ENCODE measurements around the gene TTYH3.
"Not testable (repeated sequence)": the region's sequence is repeated elsewhere in the genome, so short reads cannot be mapped to it uniquely, and the experiment has no call there.

Gene TTYH3

DNA sequence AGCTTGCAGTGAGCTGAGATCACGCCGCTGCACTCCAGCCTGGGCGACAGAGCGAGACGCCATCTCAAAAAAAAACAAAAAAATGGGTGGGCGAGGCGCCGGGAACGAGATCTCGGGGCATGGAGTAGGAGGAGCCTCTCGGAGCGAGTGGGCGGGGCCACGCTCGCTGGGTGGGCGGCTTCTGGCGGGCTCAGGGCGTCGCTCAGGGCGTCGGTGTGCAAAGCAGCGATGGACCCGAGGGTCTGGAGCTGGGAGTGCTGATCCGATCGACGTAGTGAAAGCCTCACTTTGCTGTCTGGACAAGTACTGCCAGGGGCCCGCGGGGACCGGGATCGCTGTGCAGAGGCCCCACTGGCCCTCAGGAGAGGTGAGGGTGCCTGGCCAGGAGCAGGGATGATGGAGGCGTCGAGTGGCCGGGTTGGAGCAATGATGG, 33.6 kb downstream of the TTYH3 start:
- no peak for DNase-seq (ENCODE audit: low spot score)

DNA sequence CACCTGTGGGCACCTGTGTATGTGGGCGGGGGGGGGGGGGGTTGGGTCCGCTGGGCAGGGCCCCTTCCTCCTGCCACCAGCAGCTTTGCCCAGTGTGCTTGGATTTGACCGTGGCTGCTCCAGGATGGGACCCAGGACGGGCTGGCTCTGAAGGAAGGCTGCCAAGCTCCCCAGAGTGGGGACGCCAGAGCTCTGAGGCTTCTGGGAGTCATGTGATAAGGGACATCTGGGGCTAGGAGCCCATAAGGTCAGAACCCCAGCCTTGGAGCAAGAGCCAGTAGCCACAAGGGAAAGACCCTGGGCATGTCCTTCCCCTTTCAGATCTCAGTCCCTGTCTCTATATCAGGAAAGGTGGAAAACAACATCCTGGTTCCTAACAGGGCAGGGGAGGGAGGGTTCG, 34.4 kb downstream of the TTYH3 start:
- DNase-seq (ENCODE audit: low spot score), result no peak

DNA sequence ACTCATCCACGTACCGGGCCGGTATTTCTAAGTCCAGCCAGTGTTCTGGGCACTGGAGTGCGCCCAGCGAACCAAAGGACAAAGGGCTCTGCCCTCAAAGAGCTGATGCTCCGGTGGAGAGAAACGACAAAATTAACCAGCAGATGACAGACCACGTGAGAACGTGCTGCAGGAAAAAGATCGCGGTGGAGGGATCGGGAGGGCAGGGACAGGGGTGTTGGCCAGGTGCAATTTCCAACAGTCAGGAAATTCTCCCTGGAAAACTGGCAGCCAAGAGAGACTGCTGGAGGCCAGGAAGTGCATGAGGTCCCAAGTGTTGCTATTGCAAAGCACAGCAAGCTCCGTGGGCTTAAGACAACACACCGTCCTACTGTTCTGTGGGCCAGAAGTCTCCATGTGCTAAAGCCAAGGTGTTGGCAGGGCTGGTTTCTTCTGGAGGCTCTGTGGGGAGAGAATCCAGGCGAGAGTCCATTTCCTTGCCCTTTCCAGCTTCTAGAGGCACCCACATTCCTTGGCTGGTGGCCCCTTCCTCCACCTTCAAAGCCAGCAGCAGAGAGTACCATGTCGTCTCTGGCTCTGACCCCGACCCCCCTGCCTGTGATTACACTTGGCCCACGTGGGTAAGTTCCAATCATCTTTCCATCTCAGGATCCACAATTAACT, 34.9 kb downstream of the TTYH3 start:
- no peak for DNase-seq (ENCODE audit: low spot score)

DNA sequence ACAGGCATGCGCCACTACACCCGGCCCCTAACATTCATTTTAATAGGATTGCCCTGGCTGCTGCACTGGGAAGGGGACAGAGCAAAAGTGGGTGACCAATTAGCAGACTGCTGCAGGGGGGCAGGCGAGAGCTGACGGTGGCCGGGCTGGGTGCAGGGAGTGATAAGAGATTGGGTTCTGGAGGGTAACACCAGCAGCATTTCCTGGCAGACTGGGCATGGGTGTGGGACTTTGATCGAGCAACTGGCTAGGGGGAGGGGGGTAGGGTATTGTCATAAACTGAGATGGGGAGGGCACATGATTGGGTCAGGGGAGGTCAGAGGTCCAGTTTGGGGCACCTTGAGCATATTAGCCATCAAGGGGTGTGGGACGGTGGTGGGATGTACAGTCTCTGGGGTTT, 36.1 kb downstream of the TTYH3 start:
- no peak for DNase-seq (ENCODE audit: low spot score)

DNA sequence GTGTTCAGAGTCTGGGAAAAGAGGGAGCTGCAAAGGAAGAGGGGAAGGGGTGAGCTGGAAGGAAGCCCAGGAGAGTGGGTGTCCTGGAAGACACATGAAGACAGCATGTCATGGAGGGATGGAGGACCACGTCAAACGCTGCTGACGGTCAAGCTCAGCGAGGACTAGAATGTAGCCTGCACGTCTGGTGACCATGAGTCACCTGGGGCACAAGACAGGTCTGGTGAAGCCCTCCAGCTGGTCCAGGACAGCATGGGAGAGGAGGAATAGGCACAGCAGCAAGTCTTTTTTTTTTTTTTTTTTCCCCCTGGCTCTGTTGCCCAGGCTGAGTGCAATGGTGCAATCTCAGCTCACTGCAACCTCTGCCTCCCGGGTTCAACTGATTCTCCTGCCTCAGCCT, 36.6 kb downstream of the TTYH3 start:
- DNase-seq (ENCODE audit: low spot score), result peak; percentile 43

DNA sequence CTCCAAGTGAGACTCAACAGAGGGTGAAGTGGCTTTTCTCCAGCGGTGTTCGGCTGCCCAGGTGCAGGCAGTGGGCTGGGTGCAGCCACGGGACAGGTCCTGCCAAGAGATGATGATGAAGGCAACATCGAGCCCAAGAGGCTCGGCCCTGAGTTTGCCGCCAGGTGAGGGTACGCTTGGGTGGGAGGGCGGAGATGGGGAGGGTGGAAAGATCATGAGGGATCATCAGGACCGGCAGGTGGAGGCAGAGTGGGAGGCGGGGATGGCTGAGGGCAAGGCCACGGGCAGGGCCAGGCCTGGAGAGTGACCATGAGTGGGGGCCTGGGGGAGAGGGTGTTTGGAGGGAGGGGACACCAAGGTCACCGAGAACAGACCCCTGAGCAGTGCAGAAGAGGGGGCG, 38.4 kb downstream of the TTYH3 start:
- DNase-seq (ENCODE audit: low spot score), result no peak

DNA sequence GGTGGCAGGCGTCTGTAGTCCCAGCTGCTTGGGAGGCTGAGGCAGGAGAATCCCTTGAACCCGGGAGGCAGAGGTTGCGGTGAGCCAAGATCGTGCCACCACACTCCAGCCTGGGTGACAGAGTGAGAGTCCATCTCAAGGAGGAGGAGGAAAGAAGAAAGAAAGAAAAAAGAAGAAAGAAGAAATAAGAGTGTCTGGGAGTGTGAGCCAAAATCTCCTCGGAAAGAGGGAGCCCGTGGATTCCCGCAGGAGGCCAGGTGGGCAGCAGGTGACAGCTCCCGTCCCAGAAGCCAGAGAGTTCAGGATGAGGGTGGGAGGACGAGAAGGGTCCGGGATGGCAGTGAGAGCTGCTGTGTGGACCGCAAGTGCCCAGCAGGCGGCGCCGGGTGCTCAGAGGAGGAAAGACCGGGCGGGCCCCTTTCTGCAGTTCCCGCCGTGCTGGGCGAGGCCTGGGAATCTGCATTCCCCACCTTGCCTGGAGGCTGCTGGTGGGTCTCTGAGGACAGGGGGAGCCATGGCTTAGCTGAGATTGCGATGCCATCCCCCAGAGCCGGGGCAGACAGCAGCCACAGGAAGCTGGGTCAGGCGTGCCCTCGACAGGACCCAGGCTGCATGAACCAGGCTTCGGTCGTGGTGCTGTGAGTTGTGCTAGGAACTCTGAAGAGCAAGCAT, 39.1 kb downstream of the TTYH3 start:
- DNase-seq (ENCODE audit: low spot score), result peak; percentile 83

DNA sequence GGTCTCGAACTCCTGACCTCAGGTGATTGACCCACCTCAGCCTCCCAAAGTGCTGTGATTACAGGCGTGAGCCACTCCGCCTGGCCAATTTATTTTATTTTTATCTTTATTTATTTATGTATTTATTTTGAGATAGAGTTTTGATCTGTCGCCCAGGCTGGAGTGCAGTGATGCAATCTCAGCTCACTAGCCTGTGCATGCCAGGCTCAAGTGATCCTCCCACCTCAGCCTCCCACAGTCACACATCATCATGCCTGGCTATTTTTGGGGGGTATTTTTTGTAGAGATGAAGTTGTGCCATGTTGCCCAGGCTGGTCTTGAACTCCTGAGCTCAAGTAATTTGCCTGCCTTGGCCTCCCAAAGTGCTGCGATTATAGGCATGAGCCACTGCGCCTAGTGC, 41.4 kb downstream of the TTYH3 start:
- DNase-seq (ENCODE audit: low spot score), result not testable (repeated sequence)

DNA sequence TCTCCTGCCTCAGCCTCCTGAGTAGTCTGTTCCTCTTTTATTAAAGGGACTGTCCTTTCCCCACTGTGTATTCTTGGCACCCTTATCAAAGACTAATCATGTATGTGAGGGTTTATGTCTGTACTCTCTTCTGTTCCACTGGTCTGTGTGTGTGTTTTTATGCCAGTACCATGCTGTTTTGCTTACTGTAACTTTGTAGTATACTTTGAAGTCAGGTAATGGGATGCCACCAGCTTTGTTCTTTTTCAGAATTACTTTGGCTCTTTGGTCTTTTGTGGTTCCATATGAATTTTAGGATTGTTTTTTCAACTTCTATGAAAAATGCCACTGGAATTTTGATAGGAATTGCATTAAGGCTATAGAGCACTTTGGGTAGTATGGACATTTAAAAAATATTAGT, 42.1 kb downstream of the TTYH3 start:
- DNase-seq (ENCODE audit: low spot score), result no peak

DNA sequence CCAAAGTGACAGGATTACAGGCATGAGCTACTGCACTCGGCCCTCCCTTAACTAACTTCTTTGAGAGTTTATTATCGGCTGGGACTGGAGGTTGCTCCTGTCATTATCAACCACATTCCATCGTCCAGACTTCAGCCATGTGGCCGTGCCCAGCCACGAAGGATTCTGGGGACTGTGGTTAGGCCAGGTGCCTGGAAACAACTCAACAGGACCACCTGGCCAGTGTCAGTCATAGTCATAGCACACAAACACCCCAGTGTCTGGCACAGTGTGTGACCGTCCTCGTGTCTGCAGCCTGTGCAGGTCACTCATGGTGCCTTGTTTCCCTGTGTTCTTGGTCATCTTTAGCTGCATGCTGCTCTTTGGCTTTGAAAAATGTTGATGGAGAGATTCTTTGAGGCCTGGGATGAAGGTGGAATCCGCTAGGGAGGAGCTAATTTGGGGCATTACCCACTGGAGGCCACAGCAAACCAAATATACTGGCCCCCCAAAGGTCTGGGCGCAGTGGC, 43.5 kb downstream of the TTYH3 start:
- no peak for DNase-seq (ENCODE audit: low spot score)

DNA sequence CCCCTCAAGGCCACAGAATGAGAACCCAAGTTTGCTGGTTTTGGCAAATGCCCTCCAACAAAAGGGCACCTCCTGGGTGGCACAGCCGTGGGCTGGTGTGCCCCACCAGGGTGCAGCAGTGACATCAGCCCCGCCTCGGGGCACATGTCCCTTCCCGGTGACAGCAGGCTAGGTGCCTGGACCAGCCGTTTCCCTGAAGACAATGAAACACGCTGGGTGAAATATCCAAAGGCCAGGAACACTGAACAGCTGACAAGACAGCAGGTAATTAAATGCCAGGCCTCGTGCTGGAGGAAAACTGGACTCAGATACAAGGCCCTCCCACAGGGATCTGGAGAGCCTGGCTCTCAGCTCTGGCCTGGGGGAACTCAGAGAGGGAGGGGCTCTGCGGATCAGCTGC, 44.8 kb downstream of the TTYH3 start:
- DNase-seq (ENCODE audit: low spot score), result not testable (repeated sequence)

DNA sequence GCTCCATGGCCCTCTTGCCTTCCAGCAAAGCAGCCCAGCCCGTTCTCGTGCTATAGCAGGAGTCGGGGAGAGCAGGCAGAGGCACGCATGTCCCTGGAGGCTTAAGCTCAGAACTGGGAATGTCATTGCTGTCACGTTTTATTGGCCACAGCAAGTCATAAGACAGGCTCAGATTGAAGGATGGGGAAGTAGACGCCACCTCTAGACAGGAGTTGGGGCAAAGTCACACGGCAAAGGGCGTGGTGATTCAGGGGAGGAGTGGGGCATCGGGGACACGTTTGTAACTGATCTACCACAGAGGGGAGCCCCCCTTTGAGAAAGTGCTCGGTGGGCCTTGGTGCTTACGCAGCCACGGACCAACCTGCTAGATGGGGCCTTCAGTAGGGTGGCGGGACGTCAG, 46.7 kb downstream of the TTYH3 start:
- DNase-seq (ENCODE audit: low spot score), result not testable (repeated sequence)

DNA sequence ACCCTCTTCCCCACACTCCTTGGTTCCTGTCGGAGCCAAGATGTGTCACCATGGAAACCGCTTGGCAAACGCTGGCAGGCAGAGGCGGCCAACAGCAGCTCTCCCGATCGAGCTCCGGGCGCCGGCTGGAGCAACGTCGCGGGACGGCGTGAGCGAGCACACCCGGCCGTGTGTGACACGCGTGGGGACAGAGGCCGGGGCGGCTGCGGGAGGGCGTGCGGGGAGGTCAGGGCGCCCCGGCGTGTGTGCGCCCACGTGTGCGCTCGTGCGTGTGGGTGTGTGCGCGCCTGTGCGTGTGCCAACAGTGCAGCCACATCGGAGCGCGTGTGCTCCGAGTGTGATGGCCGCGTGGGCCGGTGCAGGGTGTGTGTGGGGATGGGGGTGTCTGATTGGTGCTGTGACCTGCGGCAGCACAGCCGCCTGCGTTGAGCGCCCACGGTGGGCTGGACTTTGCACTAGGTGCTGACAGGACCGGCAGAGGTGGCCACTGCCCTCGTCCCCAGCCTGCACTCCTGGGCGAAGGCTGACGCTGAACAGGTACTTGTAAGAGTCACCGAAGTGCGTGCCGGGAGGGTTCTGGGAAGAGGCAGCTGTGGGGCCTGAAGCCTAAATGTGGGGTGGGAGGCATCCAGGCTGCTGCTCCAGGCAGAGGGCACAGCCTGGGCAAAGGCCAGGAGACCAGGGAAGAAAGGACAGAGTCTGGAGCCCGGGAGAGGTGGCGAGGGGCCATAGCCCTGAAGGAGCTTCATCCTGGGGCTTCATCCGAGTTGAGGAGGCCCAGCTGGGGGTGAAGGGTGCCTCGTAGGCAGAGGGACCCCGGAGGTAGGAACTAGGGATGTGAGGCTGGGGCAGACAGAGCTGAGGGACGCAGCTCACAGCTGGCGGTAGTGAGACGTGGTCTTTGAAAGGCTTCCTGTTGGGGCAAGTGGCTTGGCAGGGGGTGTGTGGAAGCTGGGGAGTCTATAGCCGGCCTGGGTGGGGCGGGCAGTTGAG, 47.6 kb downstream of the TTYH3 start:
- DNase-seq (ENCODE audit: low spot score), result not testable (repeated sequence)

DNA sequence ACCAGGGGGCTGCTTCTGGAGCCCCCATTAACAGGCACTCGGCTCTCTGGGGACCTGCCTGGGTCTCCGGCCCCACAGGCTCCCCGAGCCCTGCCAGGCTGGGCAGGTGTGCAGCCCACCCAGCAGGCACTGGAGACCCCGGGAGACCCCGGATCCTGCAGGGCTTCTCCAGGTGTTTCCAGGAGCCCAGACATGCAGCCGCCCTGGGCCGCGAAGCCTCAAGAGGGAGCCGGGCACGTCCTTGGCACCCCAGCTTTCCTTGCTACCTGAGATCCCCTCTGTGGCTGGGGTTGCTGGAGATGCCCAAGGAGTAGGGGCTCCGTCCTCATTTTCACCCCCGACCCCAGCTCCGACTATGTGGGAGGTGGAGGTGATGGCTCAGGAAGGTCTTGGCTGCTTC, 48.5 kb downstream of the TTYH3 start:
- DNase-seq (ENCODE audit: low spot score), result no peak

DNA sequence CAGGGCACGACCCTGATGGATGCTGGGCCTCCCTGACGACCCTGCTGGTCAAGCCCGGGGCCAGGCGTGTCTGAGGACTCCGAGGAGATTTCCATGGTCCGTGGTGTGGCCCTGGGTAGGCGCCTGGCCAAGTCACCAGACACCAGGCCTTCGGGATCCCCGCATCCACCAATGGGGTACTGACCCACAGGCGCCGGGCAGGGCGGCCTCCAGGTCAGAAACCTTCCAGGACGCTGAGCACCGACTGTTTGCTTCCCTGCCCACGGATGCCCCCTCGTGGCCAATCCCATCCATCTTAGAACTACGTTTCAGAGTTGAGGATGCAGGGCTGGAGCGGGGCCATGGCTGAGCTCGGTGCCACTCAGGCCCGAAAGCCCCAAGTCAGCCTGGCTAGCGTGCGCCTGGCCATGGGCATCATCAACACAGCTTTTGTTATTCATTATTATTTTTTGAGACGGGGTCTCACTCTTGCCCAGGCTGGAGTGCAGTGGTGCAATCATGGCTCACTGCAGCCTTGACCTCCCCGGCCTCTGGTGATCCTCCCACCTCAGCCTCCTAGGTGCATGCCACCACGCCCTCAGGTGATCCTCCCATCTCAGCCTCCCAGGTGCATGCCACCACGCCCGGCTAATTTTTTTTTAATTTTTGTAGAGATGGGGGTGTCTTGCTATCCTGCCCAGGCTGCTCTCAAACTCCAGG, 49.2 kb downstream of the TTYH3 start:
- DNase-seq (ENCODE audit: low spot score), result peak; percentile 88

DNA sequence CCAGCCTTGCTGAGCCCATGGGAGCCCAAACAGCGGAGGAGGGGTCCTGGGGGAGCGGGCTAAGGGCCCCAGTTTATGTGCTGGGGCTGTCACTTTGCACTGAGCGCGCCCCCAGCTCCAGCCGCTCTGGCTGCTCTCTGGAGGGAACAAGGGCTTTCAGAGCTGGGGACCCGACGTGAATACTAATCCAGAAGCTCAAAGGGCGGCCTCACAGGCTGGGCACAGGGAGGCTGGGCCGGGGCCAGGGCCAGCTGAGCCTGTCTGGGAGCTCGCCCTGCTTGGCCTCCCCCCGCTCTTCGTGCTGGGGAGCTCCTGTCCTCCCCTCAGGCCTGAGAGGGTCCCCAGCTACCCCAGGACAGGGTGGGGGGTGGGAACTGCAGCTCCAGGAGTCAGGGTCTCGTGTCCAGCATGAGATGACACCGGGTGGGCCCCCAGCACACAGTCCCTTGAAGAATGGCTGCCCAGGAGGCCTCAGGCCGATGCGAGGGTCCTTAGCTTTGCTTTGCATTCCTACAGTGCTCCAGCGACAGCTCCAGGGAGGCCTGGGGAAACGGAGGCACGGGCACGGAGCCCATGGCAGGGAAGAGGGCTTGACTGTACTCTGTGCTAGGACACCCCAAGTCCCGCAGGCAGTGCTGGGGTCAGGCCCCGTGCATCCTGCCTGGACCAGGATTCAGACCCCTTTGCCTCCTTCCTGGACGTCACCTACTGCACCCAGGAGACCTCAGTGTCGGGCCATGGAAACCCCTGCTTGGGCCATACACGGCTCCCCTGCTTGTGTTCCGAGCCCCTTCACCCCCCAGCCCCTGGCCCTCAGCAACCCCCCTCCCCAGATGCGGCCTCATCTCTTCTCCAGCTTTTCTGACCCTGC, 50.4 kb downstream of the TTYH3 start:
- no peak for DNase-seq (ENCODE audit: low spot score)

DNA sequence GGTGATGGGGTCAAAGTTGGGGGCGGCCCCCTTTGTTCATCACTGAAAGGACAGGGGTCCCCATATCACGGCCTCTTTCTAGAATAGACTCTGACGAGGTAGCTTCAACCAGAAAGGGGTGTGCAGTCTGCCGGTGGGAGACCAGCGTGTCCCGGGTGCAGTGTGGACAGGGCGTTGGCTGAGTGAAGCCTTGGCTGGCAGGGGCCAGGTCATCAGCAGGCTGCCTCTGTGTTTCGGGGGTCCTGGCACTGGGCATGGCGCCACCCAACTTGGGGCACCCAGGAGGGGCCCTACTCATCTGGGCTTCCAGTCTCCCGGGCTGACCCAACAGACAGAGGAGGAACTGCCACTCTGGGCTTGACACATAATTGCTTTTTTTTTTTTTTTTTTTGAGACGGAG, 52.7 kb downstream of the TTYH3 start:
- no peak for DNase-seq (ENCODE audit: low spot score)

DNA sequence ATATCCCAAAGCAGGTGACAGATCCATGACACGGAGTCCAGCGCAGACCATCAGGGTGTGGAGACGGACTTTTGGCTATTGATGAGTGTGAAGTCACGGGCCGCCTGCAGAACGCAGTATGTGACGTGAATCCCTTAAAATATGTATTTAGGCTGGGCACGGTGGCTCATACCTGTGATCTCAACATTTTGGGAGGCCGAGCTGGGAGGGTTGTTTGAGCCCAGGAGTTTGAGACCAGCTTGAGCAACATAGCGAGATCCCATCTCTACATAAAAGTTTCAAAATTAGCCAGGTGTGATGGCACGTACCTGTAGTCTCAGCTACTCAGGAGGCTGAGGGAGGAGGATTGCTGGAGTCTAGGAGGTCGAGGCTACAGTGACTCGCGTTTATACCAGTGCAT, 54.3 kb downstream of the TTYH3 start:
- no peak for DNase-seq (ENCODE audit: low spot score)

DNA sequence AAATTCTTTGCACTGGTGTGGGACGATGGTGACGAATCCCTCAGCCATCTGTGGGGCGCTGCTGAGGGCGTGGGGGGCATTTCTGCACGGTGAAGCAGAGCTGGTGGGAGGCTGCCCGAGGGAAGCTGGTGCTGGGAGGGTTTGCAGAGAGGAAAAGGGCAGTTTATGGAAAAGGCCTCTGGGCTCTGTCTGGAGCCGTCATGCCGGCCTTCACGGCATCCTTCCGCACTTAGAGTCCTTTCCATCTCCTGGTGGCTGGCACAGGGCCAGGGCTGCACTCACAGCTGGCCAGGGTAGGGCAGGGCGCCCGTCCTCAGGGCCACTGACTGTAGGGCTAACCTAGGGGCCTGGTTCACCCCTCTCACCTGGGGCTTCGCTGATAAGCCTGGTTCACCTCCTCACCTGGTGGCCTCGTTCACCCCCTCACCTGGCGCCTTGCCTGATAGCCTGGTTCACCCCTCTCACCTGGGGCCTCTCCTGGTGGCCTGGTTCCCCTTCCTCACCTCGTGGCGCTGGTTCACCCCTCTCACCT, 55.6 kb downstream of the TTYH3 start:
- DNase-seq (ENCODE audit: low spot score), result peak; percentile 84

DNA sequence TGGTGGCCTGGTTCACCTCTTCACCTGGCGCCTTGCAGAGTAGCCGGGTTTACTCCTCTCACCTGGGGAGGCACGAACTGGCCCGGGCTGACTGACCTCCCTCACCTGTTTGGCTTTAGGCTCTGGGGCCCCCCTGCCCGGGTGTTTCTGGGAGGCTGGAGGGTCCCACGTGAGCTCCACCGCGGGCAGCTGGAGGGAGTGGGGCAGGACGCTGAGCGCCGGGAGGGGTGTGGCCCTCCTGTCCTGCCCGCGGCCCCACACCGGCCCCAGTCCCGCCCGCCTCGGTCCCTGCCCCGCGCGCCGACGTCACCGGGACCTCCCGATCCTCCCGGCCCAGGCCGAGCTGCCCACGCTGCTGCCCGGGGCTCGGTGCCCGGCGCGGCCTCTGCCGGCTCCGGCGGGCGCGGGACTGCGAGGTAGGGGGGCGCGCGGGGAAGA, 56.1 kb downstream of the TTYH3 start, which contains the start of gene AMZ1:
AMZ1 (plus strand) TSS at position 322 of the 438 bp plus-strand sequence. CDS start 12,250 bp downstream, outside the sequence.
- DNase-seq (ENCODE audit: low spot score), result peak; percentile 56
